ENCODE data around the gene INTS13. TPM values are rescaled to one million over a fixed set of nuclear protein-coding genes. Genes with fewer than 3 reads are reported as not detected.

Gene INTS13
- total and polyA plus RNA-seq, 2 of the 4 experiments (the other 2 are of a cell fraction): 9.9 to 31.9 TPM

DNA sequence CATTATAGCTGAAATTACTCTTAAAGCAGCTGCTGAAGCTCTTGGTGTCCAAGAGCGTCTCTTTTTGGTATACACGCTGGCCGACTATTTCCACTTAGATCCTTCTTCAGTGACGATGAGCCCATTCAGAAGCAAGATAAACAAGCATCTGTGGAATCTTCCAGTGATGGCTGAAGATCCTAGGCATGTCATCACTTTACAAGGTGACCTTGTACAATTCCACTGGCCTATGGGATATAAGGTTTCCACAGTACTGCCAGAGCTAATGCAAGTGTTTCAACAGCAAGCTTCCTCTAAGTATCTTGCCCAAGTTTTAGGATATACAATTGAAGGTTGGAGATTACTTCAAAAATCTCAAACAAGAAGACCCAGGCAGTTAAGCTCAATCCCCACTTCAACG is 47.0 kb downstream of the INTS13 start:
- POLR2A ChIA-PET (ENCODE audit: unreplicated experiment): no interaction called here
- Histone ChIP-seq H2AK5ac (ENCODE audit: low read depth, low read length) (no peak overlapping the region), H2BK15ac (ENCODE audit: low read depth, low read length) (no peak overlapping the region), H2AFZ (replicated peaks; ENCODE audit: low read length, poor library complexity) (no peak overlapping the region), H3K27ac (ENCODE audit: insufficient read depth, low read length) (no peak overlapping the region), H2BK20ac (ENCODE audit: low read depth, low read length) (no peak overlapping the region), H3K14ac (replicated peaks; ENCODE audit: low read depth, low read length) (no peak overlapping the region), H3K79me1 (ENCODE audit: low read depth in 1 of 2, low read length in 2 of 2) (no peaks in the 10 kb centered on the region), H3K4ac (ENCODE audit: low read depth, low read length) (no peak overlapping the region), H3K9me3 (ENCODE audit: control insufficient read depth, insufficient read depth, low read length) (no peaks in the 10 kb centered on the region), H4K5ac (ENCODE audit: low read depth, low read length) (no peak overlapping the region), H4K91ac (ENCODE audit: insufficient read depth, low read depth, low read length) (no peak overlapping the region), H3K9ac (ENCODE audit: low read depth, low read length) (no peak overlapping the region), H4K8ac (ENCODE audit: low read depth in 2 of 2, low read length in 2 of 2) (no peak overlapping the region), H2BK5ac (ENCODE audit: low read depth, low read length, poor library complexity, severe bottlenecking) (no peak overlapping the region), H3K18ac (ENCODE audit: low read depth, low read length) (no peak overlapping the region), H3K9me1 (ENCODE audit: insufficient read depth, low read length) (no peaks in the 10 kb centered on the region), H3K23ac (ENCODE audit: low read depth, low read length) (no peak overlapping the region), H3K27me3 (ENCODE audit: control insufficient read depth, insufficient read depth, low read length) (0 out of 2 replicates have a peak, but pooled peaks cover 2% of the 10 kb centered on the region), H4K20me1 (ENCODE audit: insufficient read depth, low read length) (no peaks in the 10 kb centered on the region), H3K4me2 (ENCODE audit: low read depth, low read length) (no peak overlapping the region), H2BK120ac (ENCODE audit: low read depth, low read length) (no peak overlapping the region), H3K36me3 (ENCODE audit: control insufficient read depth, insufficient read depth, low read length) (no peaks in the 10 kb centered on the region; the same call in 1 of the 2 replicates), H2AK9ac (replicated peaks; ENCODE audit: low read depth, low read length, poor library complexity) (no peak overlapping the region), H3K4me3 (ENCODE audit: insufficient read depth, low read depth, low read length) (no peak overlapping the region), H3K56ac (ENCODE audit: extremely low read depth, insufficient read depth, low read length) (no peak overlapping the region), H3K4me1 (ENCODE audit: control insufficient read depth, insufficient read depth, low read length) (no peaks in the 10 kb centered on the region)
- DNase-seq (no peak), ATAC-seq (ENCODE audit: low read depth) (no peak)
- in situ Hi-C loops (cut with MboI; ENCODE audit: low sequenced_read_pairs) (no loop called here), dilution Hi-C loops (cut with HindIII; ENCODE audit: low sequenced_read_pairs, unreplicated experiment) (no loop called here), intact Hi-C loops (cut with micrococcal nuclease) (no loop called here)
- CTCF ChIA-PET: no interaction called here
- BruUV-seq (replicated peaks): no TSS peak
- WGBS, 2 experiments (ENCODE audit: extremely low coverage in 2 of 2, insufficient read length in 1 of 2): 100% methylated on average over 3 of the region's 5 CpGs; no CpG with 5 or more reads in 1 of the 2 experiments
- TF ChIP-seq, protein P1, sequence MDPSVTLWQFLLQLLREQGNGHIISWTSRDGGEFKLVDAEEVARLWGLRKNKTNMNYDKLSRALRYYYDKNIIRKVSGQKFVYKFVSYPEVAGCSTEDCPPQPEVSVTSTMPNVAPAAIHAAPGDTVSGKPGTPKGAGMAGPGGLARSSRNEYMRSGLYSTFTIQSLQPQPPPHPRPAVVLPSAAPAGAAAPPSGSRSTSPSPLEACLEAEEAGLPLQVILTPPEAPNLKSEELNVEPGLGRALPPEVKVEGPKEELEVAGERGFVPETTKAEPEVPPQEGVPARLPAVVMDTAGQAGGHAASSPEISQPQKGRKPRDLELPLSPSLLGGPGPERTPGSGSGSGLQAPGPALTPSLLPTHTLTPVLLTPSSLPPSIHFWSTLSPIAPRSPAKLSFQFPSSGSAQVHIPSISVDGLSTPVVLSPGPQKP (IDR thresholded peaks at IDR 0.05; ENCODE audit: borderline replicate concordance, low read depth, low read length): no peak
- TF ChIP-seq BHLHE40 (IDR thresholded peaks at IDR 0.05; ENCODE audit: low read depth, low read length) (no peak), MAZ (IDR thresholded peaks at IDR 0.05; ENCODE audit: borderline replicate concordance, low read depth, low read length) (no peak), MAFK (IDR thresholded peaks at IDR 0.05; ENCODE audit: low read depth, low read length) (no peak), POLR2A (IDR thresholded peaks at IDR 0.05; ENCODE audit: low read depth, low read length) (no peak), RAD21 (IDR thresholded peaks at IDR 0.05; ENCODE audit: low read length) (no peak), SMC3 (IDR thresholded peaks at IDR 0.05; ENCODE audit: low read depth, low read length) (no peak), FOS (IDR thresholded peaks at IDR 0.05; ENCODE audit: low read depth, low read length) (no peak), CEBPB (IDR thresholded peaks at IDR 0.05; ENCODE audit: low read depth, low read length) (no peak), NFE2L2 (IDR thresholded peaks at IDR 0.05; ENCODE audit: low read depth, low read length) (no peak), RCOR1 (IDR thresholded peaks at IDR 0.05; ENCODE audit: insufficient replicate concordance, low read length) (no peak)
- TF ChIP-seq, protein P2, sequence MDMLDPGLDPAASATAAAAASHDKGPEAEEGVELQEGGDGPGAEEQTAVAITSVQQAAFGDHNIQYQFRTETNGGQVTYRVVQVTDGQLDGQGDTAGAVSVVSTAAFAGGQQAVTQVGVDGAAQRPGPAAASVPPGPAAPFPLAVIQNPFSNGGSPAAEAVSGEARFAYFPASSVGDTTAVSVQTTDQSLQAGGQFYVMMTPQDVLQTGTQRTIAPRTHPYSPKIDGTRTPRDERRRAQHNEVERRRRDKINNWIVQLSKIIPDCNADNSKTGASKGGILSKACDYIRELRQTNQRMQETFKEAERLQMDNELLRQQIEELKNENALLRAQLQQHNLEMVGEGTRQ (IDR thresholded peaks at IDR 0.05; ENCODE audit: low read depth, low read length): no peak
- TF ChIP-seq, protein P3, sequence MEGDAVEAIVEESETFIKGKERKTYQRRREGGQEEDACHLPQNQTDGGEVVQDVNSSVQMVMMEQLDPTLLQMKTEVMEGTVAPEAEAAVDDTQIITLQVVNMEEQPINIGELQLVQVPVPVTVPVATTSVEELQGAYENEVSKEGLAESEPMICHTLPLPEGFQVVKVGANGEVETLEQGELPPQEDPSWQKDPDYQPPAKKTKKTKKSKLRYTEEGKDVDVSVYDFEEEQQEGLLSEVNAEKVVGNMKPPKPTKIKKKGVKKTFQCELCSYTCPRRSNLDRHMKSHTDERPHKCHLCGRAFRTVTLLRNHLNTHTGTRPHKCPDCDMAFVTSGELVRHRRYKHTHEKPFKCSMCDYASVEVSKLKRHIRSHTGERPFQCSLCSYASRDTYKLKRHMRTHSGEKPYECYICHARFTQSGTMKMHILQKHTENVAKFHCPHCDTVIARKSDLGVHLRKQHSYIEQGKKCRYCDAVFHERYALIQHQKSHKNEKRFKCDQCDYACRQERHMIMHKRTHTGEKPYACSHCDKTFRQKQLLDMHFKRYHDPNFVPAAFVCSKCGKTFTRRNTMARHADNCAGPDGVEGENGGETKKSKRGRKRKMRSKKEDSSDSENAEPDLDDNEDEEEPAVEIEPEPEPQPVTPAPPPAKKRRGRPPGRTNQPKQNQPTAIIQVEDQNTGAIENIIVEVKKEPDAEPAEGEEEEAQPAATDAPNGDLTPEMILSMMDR (conservative IDR thresholded peaks at IDR 0.05; ENCODE audit: low read depth, low read length): no peak

All from IMR-90 (cell line).